CD4-positive, alpha-beta T cell treated with Interleukin-21 for 1 hour (primary cell): ENCODE measurements around the gene AHSP.
"Not testable (repeated sequence)": the region's sequence is repeated elsewhere in the genome, so short reads cannot be mapped to it uniquely, and the experiment has no call there.

ENCODE experiments used
- DNase-seq: peaks from one replicate; pipeline ENCODE4 v3.0.0-alpha.2; 2020

Gene AHSP

DNA sequence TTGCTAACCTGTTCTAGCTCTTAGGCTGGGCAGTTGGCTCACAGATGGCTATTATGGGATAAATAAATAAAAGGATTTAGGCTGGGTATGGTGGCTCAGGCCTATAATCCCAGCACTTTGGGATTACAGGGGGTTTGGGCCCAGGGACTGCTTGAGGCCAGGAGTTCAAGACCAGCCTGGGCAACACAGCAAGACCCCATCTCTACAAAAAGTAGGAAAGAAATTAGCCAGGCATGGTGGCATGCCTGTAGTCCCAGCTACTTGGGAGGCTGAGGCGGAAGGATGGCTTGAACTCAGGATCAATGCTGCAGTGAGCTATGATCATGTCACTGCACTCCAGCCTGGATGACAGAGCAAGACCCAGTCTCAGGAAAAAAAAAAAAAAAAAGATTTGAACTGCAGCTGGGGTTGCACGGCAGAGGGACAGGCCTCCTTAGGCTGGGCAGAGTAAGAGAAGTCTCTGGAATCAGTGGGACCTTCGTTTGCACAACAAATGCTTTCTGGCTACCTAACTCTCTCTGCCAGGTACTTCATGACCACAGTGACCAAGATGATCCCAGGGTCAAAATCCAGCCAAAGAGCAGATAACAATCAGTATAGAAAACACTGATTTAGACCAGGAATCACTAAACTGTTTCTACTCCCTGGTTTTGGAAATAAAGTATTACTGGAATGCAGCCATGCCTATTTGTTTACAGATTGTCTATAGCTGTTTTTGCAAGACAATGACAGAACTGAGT lies 26.3 kb upstream of the AHSP start:
- no peak for DNase-seq

DNA sequence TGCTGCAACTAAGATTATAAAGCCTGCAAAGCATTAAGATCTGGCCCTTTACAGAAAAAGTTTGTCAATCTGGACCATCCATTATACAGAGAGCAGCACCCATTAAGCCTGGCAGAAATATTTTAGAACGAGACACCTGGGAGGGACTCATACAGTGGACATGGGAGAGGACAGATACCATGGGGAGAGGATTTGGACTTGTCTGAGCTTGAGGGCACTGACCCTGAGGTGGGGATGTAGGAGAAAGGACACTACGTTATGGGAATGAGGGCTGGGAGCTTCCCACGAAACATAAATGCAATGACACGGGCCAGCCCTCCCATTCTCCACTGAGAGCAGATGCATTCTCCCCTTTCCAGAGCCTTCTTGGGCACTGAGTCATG lies 25.7 kb upstream of the AHSP start:
- DNase-seq: no peak

DNA sequence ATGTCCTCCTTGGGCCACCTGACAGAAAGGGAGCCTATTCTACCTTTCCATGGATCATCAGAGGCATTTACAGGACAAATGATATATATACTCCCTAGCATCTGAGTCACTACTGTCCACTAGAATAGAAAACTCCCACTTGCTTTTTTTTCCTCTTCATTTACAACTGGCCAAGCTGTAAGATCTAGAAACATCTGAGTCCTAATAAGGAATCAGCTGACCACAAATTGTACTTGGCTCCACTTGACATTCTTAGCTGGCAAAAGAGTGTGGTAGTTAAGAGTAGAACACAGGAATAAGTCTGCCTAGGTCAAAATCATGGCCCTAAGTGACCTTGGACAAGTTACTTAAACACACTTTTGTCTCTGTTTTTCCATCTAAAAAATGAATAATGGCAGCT lies 24.7 kb upstream of the AHSP start:
- no peak for DNase-seq

- not testable (repeated sequence) for DNase-seq
Measured at GRCh38 chr16:31503555-31503954, 24.1 kb upstream of the AHSP start.

DNA sequence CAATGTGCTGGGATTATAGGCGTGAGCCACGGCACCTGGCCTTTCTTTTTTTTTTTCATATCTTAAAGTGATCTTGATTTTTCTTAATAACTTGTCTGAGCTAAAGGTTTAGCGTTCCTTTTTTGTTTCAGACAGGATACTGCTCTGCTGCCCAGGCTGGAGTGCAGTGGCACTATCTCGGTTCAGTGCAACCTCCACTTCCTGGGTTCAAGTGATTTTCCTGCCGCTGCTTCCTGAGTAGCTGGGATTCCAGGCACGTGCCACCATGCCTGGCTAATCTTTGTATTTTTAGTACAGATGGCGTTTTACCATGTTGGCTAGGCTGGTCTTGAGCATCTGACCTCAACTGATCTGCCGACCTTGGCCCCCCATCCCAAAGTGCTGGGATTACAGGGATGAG lies 23.5 kb upstream of the AHSP start:
- DNase-seq: no peak

GRCh38 chr16:31505483-31505882 lies 22.2 kb upstream of the AHSP start:
- no peak for DNase-seq

GRCh38 chr16:31507617-31507928 lies 20.1 kb upstream of the AHSP start:
- no peak for DNase-seq

DNA sequence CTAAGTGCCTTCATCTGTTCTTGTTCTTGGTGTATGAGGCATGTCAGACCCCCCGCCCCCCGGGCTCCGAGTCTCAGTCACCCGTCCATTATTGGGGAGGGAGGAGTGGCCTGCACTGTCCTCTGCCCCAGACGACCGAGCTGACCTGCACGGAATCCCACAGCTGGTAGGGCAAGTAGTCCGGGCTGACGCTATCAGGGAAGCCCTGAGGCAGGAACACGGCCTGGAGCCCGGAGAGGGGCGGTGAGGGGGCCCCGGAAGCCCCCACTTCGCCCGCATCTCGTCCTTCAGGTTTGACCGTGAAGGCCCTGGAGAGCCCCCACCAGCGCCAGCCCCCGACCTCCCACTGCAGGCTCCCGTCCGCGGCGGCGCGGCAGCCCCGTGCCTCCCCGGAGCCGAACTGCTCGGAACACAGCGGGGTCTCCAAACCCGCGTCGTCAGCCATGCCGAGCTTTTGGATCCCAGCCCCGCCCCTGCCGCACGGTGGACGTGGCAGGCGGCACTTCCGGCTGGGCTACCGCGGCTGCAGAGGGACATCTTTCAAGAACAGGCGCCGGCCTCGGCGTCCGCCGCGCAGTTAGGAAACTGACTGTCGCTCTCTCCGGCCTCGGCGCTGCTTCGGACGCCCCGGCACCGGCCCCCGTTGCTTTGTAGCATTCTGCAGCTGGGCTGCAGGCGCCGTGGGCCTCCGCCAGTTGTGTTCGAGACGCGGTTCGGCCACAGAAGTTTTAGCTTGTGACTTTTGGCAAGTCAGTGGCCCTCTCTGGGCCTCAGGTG lies 19.6 kb upstream of the AHSP start, which contains the start of gene RUSF1:
Gene RUSF1, minus strand, starts transcription at position 463 of the 777 bp plus-strand sequence. Its CDS starts 18 bp downstream, at position 445.
- DNase-seq: peak; percentile 83

GRCh38 chr16:31508706-31509195 lies 18.9 kb upstream of the AHSP start:
- DNase-seq: no peak

- DNase-seq: no peak
Measured at GRCh38 chr16:31513126-31513525, 14.6 kb upstream of the AHSP start.

DNA sequence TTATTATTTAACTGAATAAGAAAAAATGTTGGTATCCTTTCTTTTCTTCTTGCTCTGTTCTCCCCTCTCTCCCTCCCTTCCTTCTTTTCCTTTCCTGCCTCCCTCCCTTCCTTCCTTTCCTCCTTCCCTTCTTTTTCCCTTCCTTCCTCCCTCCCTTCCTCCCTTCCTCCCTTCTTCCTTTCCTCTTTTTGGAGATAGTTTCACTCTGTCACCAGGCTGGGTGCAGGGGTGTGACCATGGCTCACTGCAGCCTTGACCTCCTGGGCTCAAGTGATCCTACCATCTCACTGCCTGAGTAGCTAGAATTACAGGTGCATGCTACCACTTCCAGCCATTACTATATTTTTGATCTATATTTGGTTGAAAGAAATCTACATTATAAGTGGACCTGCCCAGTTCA lies 13.8 kb upstream of the AHSP start:
- DNase-seq: no peak

DNA sequence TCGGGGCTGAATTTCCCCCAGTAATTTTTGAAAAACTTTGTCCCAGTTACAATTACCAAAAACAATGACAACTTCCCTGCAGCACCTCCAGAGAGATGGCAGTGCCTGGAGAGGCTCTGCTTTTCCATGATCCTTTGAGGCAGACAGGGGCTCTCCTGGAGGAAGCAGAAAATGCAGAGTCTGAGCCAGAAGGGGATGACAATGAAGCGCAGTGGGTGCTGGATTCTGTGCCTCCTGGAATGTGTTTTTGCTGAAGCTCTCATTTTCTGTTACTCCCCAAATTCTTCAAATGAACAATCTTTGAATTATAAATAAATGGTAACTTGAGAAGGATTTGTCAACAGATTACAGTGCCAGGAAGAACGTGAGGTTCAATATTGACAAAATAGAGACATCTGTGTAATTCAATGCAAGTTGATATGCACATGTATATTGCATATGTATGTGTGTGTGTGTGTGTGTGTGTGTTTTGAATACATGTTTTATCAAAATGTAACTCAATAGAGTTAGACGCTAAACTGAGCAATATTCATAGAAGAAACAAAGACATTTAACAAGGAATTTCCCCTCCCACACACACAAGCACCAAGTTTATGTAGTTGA lies 9.8 kb upstream of the AHSP start:
- no peak for DNase-seq

DNA sequence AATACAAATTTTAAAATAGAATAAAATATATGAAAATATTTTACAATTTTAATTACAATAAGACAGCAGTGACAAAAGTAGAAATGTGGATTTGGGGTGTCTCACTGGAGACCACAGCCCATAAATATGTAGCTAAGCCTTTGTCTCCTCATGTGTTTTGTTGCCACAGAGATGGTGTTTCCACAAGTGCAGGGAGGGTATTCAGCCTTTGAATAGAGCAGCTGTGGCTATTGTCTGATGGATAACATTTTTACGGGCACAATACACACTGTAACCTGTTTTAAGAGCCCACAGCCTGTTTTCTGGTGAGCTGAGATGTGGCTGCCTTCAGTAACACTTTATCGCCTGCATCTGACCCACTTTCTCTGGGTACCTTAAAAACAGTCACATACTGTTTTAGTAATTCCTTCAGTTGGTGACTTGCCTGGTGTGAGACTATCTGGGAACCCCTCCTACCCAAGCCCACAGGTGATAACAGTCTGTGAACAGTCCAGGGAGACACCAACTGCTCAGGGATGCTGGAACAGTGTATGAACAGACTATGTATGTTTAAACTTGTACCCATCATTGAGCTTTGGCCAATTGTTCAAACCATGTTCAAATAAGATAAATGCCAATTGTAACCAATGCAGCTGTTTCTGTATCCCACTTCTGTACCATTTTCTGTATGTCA lies 7.8 kb upstream of the AHSP start:
- no peak for DNase-seq

- no peak for DNase-seq
Measured at GRCh38 chr16:31521368-31521767, 6.3 kb upstream of the AHSP start.

GRCh38 chr16:31522071-31522470 lies 5.6 kb upstream of the AHSP start:
- DNase-seq: no peak

GRCh38 chr16:31523768-31524167 lies 3.9 kb upstream of the AHSP start:
- not testable (repeated sequence) for DNase-seq

- DNase-seq: no peak
Measured at GRCh38 chr16:31525113-31525512, 2.6 kb upstream of the AHSP start.

- DNase-seq: no peak
Measured at GRCh38 chr16:31528523-31529107, 915 bp downstream of the AHSP start.

DNA sequence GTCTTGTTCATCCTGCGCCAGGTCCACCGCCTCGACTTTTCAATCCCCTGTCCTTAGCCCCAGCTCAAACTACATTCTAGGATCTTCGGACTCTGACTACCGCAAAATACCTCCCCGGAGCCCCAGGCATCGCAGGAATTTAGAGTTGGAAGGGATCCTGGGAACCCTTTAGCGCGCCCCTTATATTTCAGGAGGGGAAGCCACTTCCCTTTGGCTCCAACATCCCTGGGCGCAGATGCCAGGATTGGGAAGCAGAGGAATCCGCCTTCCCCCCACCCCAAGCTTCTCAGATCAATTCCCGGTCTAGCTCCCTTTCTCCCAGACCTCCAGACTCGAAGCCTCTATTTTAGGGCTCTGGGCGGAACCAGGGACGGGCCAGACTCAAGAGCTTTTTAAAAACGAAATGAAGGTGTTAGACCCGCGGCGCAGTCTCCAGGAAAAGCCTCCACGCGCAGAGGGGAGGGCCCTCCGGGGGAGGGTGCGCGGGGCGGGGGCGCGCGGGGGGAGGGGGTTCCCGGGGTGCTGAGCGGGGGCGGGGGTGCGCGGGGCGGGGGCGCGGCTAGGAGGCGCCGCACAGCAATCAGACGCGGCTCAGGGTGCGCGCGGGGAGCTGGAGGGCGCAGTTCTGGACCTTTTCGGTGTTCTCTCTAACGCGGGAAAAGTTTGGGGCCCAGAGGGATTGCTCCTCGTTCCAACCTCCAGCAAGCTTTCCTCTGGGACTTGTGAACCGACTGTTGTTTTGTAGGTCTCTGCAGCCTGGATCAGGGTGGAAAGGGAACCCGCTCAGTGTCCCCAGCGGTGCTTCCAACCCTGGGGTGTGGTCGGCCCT lies 1.6 kb downstream of the AHSP start:
- no peak for DNase-seq

GRCh38 chr16:31529937-31530312 lies 2.2 kb downstream of the AHSP start:
- DNase-seq: no peak

DNA sequence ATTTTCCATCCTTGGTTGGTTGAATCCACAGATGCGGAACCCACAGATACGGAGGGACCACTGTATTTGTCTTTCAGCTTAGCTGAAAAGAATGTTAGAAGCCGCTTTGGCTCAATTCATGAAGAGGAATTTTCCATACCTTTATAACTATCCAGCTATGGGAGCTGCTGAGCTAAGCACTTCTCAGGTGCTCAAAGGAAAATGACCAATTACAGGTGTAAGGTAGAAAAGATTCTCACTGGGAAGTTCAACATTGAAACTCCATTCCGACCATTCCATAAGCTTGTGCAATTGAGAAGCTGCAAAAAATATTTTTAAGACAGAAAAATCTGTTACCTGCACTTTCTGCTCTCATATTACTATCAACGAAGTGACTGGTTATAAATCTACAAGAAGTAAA lies 2.7 kb downstream of the AHSP start:
- DNase-seq: no peak

GRCh38 chr16:31531096-31531495 lies 3.4 kb downstream of the AHSP start:
- no peak for DNase-seq
